NCI-H82 treated with DMSO at 0.1 percent for 48 hours (cell line): ENCODE measurements around the gene ST3GAL5.

Source experiments
- DNase-seq: peaks from one replicate; lab custom pipeline; 2025; ENCODE audit not compliant: unreplicated experiment; lab: John Stamatoyannopoulos, UW

Gene ST3GAL5

GRCh38 chr2:85793584-85793983, 95.2 kb downstream of the ST3GAL5 start:
- no peak for DNase-seq

GRCh38 chr2:85792783-85793441, 95.9 kb downstream of the ST3GAL5 start:
- DNase-seq, result peak; percentile 28

- DNase-seq, result no peak
Measured at GRCh38 chr2:85791704-85792565, 96.9 kb downstream of the ST3GAL5 start.

GRCh38 chr2:85790499-85791188, 98.1 kb downstream of the ST3GAL5 start:
- DNase-seq, result no peak

GRCh38 chr2:85790032-85790431, 98.8 kb downstream of the ST3GAL5 start:
- no peak for DNase-seq

GRCh38 chr2:85789271-85789670, 99.5 kb downstream of the ST3GAL5 start:
- DNase-seq, result no peak

- no peak for DNase-seq
Measured at GRCh38 chr2:85788603-85789002, 100.2 kb downstream of the ST3GAL5 start.

- no peak for DNase-seq
Measured at GRCh38 chr2:85787981-85788340, 100.8 kb downstream of the ST3GAL5 start.

GRCh38 chr2:85787282-85787980, 101.4 kb downstream of the ST3GAL5 start:
- no peak for DNase-seq
